Activated CD8-positive, alpha-beta T cell treated with anti-CD3 and anti-CD28 coated beads for 36 hours (primary cell): ENCODE measurements around the gene ELP1. TPM values are rescaled to one million over a fixed set of nuclear protein-coding genes. Genes with fewer than 3 reads are reported as not detected.
"Not testable (repeated sequence)": the region's sequence is repeated elsewhere in the genome, so short reads cannot be mapped to it uniquely, and the experiment has no call there.

Experiments
- ATAC-seq: fragments of 200-7000 bp; cut with Tn5 transposase; one replicate; pipeline ENCODE4 v1.10.0; 2021; ENCODE audit warnings: mild to moderate bottlenecking, moderate library complexity
- CTCF ChIA-PET: fragments of 350-600 bp; sonication (Branson Sonifier 250); formaldehyde crosslinking; loops from one replicate; lab custom pipeline; 2021; ENCODE audit warnings: antibody characterized with exemption; lab: Charles Lee
- POLR2A ChIA-PET: fragments of 350-600 bp; sonication (Branson Sonifier 250); formaldehyde crosslinking; loops from one replicate; lab custom pipeline; 2021; ENCODE audit warnings: antibody characterized with exemption; lab: Charles Lee
- DNase-seq: peaks from one replicate; pipeline ENCODE4 v3.0.0-alpha.2; 2020
- H3K27ac Mint-ChIP-seq: one replicate; pipeline ENCODE4 v1.8.0; 2021; ENCODE audit warnings: mild to moderate bottlenecking, mixed read lengths
- H3K27me3 Mint-ChIP-seq: one replicate; pipeline ENCODE4 v1.8.0; 2021; ENCODE audit warnings: mixed read lengths
- H3K36me3 Mint-ChIP-seq: one replicate; pipeline ENCODE4 v1.8.0; 2021; ENCODE audit warnings: low read depth, mixed read lengths
- H3K4me1 Mint-ChIP-seq: one replicate; pipeline ENCODE4 v1.8.0; 2021; ENCODE audit warnings: low read depth, mixed read lengths
- H3K4me3 Mint-ChIP-seq: one replicate; pipeline ENCODE4 v1.8.0; 2021; ENCODE audit warnings: mild to moderate bottlenecking, moderate library complexity, mixed read lengths
- H3K9me3 Mint-ChIP-seq: one replicate; pipeline ENCODE4 v1.8.0; 2021; ENCODE audit warnings: mixed read lengths
- CTCF ChIP-seq: fragments of 200-600 bp; IDR thresholded peaks from one replicate; pipeline ENCODE4 v1.8.0; 2022; ENCODE audit warnings: antibody characterized with exemption, mild to moderate bottlenecking
- intact Hi-C: fragments of 100-400 bp; cut with micrococcal nuclease; formaldehyde crosslinking; loops from one replicate; pipeline ENCODE4 v1.10.0; 2022
- total RNA-seq, 2 experiments: library from RNA; stranded (reverse); gene quantifications; one replicate each; pipeline ENCODE4 v1.2.3, GENCODE V29; 2021

ELP1 gene
- total RNA-seq, 2 experiments from 2014 or later = 25.9 to 28.7 TPM

- no peak for ATAC-seq
- intact Hi-C loops = no loop called here
- CTCF ChIA-PET = no interaction called here
Observed at GRCh38 chr9:108972186-108972585, 38.3 kb upstream of the ELP1 start.

DNA sequence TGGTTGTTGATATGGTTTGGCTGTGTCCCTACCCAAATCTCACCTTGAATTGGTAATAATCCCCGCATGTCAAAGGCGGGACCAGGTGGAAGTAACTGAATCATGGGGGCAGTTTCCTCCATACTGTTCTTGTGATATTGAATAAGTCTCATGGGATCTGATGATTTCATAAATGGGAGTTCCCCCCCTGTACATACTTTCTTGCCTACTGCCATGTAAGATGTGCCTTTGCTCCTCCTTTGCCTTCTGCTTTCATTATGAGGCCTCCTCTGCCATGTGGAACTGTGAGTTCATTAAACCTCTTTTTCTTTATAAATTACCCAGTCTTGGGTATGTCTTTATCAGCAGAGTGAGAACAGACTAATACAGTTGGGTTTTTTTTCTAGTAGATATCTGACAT lies 37.5 kb upstream of the ELP1 start:
- H3K4me3 Mint-ChIP-seq, intact Hi-C loops, ATAC-seq, H3K27ac Mint-ChIP-seq, H3K9me3 Mint-ChIP-seq, POLR2A ChIA-PET, H3K27me3 Mint-ChIP-seq, DNase-seq, H3K4me1 Mint-ChIP-seq: not testable (repeated sequence)
- CTCF ChIA-PET = interaction anchor here (0.8 to 1.5 kb wide), 2 partner anchors 12 to 57 kb away, joined by 3 read pairs; no protein-coding TSS in a partner anchor
- peaks cover 11% of the 10 kb centered on the region for H3K36me3 Mint-ChIP-seq

More at GRCh38 chr9:108972186-108972585, 38.3 kb upstream of the ELP1 start:
- POLR2A ChIA-PET = no interaction called here
- no peak overlapping the region for H3K4me3 Mint-ChIP-seq
- peaks cover 11% of the 10 kb centered on the region for H3K36me3 Mint-ChIP-seq
- TF ChIP-seq CTCF = no peak
- H3K27me3 Mint-ChIP-seq = no peaks in the 10 kb centered on the region
- no peaks in the 10 kb centered on the region for H3K4me1 Mint-ChIP-seq
- DNase-seq = no peak
- H3K27ac Mint-ChIP-seq = no peak overlapping the region
- H3K9me3 Mint-ChIP-seq = peaks cover 7% of the 10 kb centered on the region

- intact Hi-C loops = no loop called here
- ATAC-seq (no peak), DNase-seq (no peak)
- Mint-ChIP-seq H3K4me1 (no peaks in the 10 kb centered on the region), H3K27me3 (no peaks in the 10 kb centered on the region), H3K36me3 (peaks cover 11% of the 10 kb centered on the region), H3K4me3 (no peak overlapping the region), H3K27ac (no peak overlapping the region), H3K9me3 (peaks cover 7% of the 10 kb centered on the region)
- POLR2A ChIA-PET = no interaction called here
- TF ChIP-seq CTCF = no peak
- CTCF ChIA-PET = no interaction called here
Observed at GRCh38 chr9:108967916-108968315, 34.0 kb upstream of the ELP1 start.

DNA sequence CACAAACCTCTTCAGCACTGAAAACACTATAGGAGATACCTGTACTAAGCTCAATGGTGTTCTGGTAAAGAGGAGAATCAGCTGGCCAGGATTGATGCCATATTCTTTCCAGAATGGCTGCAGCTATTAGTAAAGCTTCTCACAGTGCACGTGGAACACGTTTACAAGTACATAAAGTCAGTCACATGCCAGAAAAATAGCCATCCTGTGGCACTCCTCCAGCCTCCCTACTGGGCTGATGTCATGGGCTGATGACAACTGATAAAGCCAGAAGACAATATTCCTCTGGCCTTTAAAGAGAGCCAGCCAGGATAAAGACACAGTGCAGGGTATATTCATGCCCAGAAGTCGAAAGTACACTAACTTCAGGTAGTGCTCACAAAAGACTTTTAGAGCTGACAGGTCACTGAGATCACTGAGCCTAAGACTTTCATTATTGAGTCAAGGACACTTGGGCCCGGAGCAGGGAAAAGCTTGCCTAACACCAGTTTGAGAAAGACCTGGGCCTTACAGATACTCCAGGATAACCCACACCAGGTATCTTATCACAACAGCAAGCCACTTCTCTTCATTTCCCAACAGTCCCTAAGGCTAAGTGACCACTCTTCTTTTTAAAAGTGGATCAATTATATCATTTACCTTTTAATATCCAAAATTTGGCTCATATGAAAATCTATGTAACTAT lies 29.7 kb upstream of the ELP1 start:
- DNase-seq (no peak), ATAC-seq (no peak)
- H3K27ac Mint-ChIP-seq = no peak overlapping the region
- H3K36me3 Mint-ChIP-seq = no peaks in the 10 kb centered on the region
- H3K4me1 Mint-ChIP-seq = no peaks in the 10 kb centered on the region
- intact Hi-C loops = no loop called here
- POLR2A ChIA-PET = no interaction called here
- no peak for TF ChIP-seq CTCF
- no peak overlapping the region for H3K4me3 Mint-ChIP-seq
- H3K9me3 Mint-ChIP-seq = no peaks in the 10 kb centered on the region
- H3K27me3 Mint-ChIP-seq = no peaks in the 10 kb centered on the region
- CTCF ChIA-PET = interaction anchor here (1.6 kb wide), 1 partner anchor 10 kb away, joined by 9 read pairs; no protein-coding TSS in a partner anchor

GRCh38 chr9:108961151-108961550 lies 27.2 kb upstream of the ELP1 start:
- intact Hi-C loops = no loop called here
- Mint-ChIP-seq H3K9me3 (no peaks in the 10 kb centered on the region), H3K4me3 (no peak overlapping the region), H3K4me1 (no peaks in the 10 kb centered on the region), H3K36me3 (no peaks in the 10 kb centered on the region), H3K27me3 (no peaks in the 10 kb centered on the region), H3K27ac (no peak overlapping the region)
- POLR2A ChIA-PET = no interaction called here
- no peak for TF ChIP-seq CTCF
- no peak for ATAC-seq
- CTCF ChIA-PET = no interaction called here
- DNase-seq = no peak
